NB4 (cell line): ENCODE data around the gene HADH.

Source experiments
- CTCF ChIP-seq: IDR thresholded peaks from one replicate; pipeline ENCODE4 v1.5.1; 2012; ENCODE audit warnings: low read depth, low read length
- MAX ChIP-seq: IDR thresholded peaks from 2 replicates; pipeline ENCODE4 v1.6.1; 2011; ENCODE audit warnings: low read depth, low read length
- MYC ChIP-seq: IDR thresholded peaks from 2 replicates; pipeline ENCODE4 v1.6.1; 2011; ENCODE audit warnings: low read depth, low read length
- POLR2A ChIP-seq: IDR thresholded peaks from 2 replicates; pipeline ENCODE4 v1.6.1; 2011; ENCODE audit warnings: mild to moderate bottlenecking; ENCODE audit not compliant: insufficient read length; ENCODE audit errors: extremely low read depth

- TF ChIP-seq CTCF (no peak), POLR2A (no peak), MAX (no peak), MYC (no peak)
These were observed 41.9 kb downstream of the HADH start for GRCh38 chr4:108031427-108032083.
